ENCODE measurements around the gene NT5DC3. TPM values are rescaled to one million over a fixed set of nuclear protein-coding genes. Genes with fewer than 3 reads are reported as not detected.

Gene NT5DC3
- total and polyA plus RNA-seq, 2 donors (not counting 3 experiments of a cell fraction or from before 2014, with no cell fraction given) = 1.5 to 6.7 TPM

GRCh38 chr12:103833891-103834290, 7.1 kb downstream of the NT5DC3 start:
- CTCF ChIA-PET = interaction anchor here (1.2 kb wide), 2 partner anchors 42 to 63 kb away, joined by 3 to 4 read pairs; no protein-coding TSS in a partner anchor
- no peaks in the 10 kb centered on the region for H3K36me3 ChIP-seq (ENCODE audit: control insufficient read depth in 2 of 2, extremely low read depth in 1 of 2, insufficient read depth in 2 of 2, low read length in 2 of 2)
- no peak for FAIRE-seq
- H3K4me2 ChIP-seq (ENCODE audit: insufficient read depth, low read length) = no peak overlapping the region
- no peaks in the 10 kb centered on the region for H3K9me1 ChIP-seq (replicated peaks; ENCODE audit: control insufficient read depth, extremely low read depth, insufficient read depth, low read length)
- POLR2A ChIA-PET = no interaction called here
- H3K4me1 ChIP-seq (ENCODE audit: control insufficient read depth, extremely low read depth, insufficient read depth, low read length) = no peaks in the 10 kb centered on the region
- no peaks in the 10 kb centered on the region for H4K20me1 ChIP-seq (replicated peaks; ENCODE audit: control insufficient read depth, extremely low read depth, insufficient read depth, low read length)
- H3K79me2 ChIP-seq (ENCODE audit: control insufficient read depth, insufficient read depth, low read length) = peaks cover 1% of the 10 kb centered on the region
- DNase-seq (ENCODE audit: low read depth, low spot score) = no peak
- TF ChIP-seq CTCF (IDR thresholded peaks at IDR 0.05; ENCODE audit: extremely low read depth in 1 of 2, insufficient read depth in 1 of 2, low read depth in 1 of 2, low read length in 2 of 2) (no peak), MYC (IDR thresholded peaks at IDR 0.05; ENCODE audit: low read depth, low read length) (no peak), POLR2A (IDR thresholded peaks at IDR 0.05; ENCODE audit: low read depth, low read length) (no peak)
- dilution Hi-C loops (cut with MboI; ENCODE audit: extremely low pct_ligation_motif_present, low sequenced_read_pairs) (no loop called here), intact Hi-C loops (cut with micrococcal nuclease) (no loop called here)
- no peak overlapping the region for H3K9ac ChIP-seq (replicated peaks; ENCODE audit: extremely low read depth, insufficient read depth, low read length)
- no peak overlapping the region for H3K27ac ChIP-seq (ENCODE audit: insufficient read depth, low read depth, low read length)
- no peaks in the 10 kb centered on the region for H3K9me3 ChIP-seq (replicated peaks; ENCODE audit: control insufficient read depth, insufficient read depth, low read length)
- no TSS peak for BruUV-seq (replicated peaks)
- no peaks in the 10 kb centered on the region for H3K27me3 ChIP-seq (ENCODE audit: control insufficient read depth in 2 of 2, insufficient read depth in 2 of 2, low read length in 2 of 2)
- no peak overlapping the region for H3K4me3 ChIP-seq (replicated peaks in 1 of 3; ENCODE audit: insufficient read depth in 1 of 3, low read depth in 1 of 3, low read length in 3 of 3)
- no peak overlapping the region for H2AFZ ChIP-seq (ENCODE audit: low read depth, low read length)

- Histone ChIP-seq H3K27ac (ENCODE audit: insufficient read depth, low read depth, low read length) (no peak overlapping the region), H3K4me2 (ENCODE audit: insufficient read depth, low read length) (no peak overlapping the region), H3K79me2 (ENCODE audit: control insufficient read depth, insufficient read depth, low read length) (no peaks in the 10 kb centered on the region), H3K4me3 (replicated peaks in 1 of 3; ENCODE audit: insufficient read depth in 1 of 3, low read depth in 1 of 3, low read length in 3 of 3) (no peak overlapping the region), H3K36me3 (ENCODE audit: control insufficient read depth in 2 of 2, extremely low read depth in 1 of 2, insufficient read depth in 2 of 2, low read length in 2 of 2) (no peaks in the 10 kb centered on the region), H3K4me1 (ENCODE audit: control insufficient read depth, extremely low read depth, insufficient read depth, low read length) (no peaks in the 10 kb centered on the region), H2AFZ (ENCODE audit: low read depth, low read length) (no peak overlapping the region), H3K9me1 (replicated peaks; ENCODE audit: control insufficient read depth, extremely low read depth, insufficient read depth, low read length) (no peaks in the 10 kb centered on the region), H4K20me1 (replicated peaks; ENCODE audit: control insufficient read depth, extremely low read depth, insufficient read depth, low read length) (no peaks in the 10 kb centered on the region), H3K27me3 (ENCODE audit: control insufficient read depth in 2 of 2, insufficient read depth in 2 of 2, low read length in 2 of 2) (no peaks in the 10 kb centered on the region), H3K9ac (replicated peaks; ENCODE audit: extremely low read depth, insufficient read depth, low read length) (no peak overlapping the region), H3K9me3 (replicated peaks; ENCODE audit: control insufficient read depth, insufficient read depth, low read length) (no peaks in the 10 kb centered on the region)
- no peak for DNase-seq (ENCODE audit: low read depth, low spot score)
- no TSS peak for BruUV-seq (replicated peaks)
- FAIRE-seq = no peak
- POLR2A ChIA-PET = no interaction called here
- dilution Hi-C loops (cut with MboI; ENCODE audit: extremely low pct_ligation_motif_present, low sequenced_read_pairs) = no loop called here
- TF ChIP-seq POLR2A (IDR thresholded peaks at IDR 0.05; ENCODE audit: low read depth, low read length) = no peak
- CTCF ChIA-PET = interaction anchor here (1.2 kb wide), 1 partner anchor 41 kb away, joined by 3 read pairs; no protein-coding TSS in a partner anchor
- intact Hi-C loops (cut with micrococcal nuclease) = no loop called here
These were observed 7.8 kb downstream of the NT5DC3 start for GRCh38 chr12:103833095-103833775.

Measured in endothelial cell of umbilical vein (primary cell).